Activated CD4-positive, alpha-beta T cell treated with anti-CD3 and anti-CD28 coated beads, Interleukin-2, amount 50 U/mL, for 24 hours (primary cell): ENCODE results near the gene CCBE1.
"Not testable (repeated sequence)": the region's sequence is repeated elsewhere in the genome, so short reads cannot be mapped to it uniquely, and the experiment has no call there.

Experiments
- DNase-seq, 2 donors: peaks; one replicate each; pipeline ENCODE4 v3.0.0-alpha.2; 2020; ENCODE audit warnings: low read depth in 1 of 2, low spot score in 1 of 2

The CCBE1 gene

GRCh38 chr18:59547581-59548182 lies 149.5 kb downstream of the CCBE1 start:
- DNase-seq, result no peak

- no peak for DNase-seq
These were observed 151.0 kb downstream of the CCBE1 start for GRCh38 chr18:59546188-59546587.

DNA sequence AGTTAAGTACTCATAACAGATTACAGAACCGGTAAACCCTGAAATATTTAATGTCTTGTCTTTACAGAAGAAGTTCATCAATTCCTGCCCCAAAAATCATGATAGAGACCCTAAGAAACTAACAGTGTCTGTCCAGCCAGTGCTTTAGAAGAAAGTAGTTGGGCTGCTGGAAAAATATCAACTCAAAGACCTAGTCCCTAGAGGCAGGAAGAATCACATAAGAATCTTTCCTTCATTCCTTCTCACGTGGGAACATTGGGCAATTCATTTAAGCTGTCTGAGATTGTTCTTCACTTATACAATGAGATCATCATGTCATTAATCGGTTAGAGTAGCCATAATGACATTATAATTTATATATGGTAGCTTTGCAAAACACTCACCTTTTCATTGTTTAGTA lies 156.4 kb downstream of the CCBE1 start:
- no peak for DNase-seq

DNA sequence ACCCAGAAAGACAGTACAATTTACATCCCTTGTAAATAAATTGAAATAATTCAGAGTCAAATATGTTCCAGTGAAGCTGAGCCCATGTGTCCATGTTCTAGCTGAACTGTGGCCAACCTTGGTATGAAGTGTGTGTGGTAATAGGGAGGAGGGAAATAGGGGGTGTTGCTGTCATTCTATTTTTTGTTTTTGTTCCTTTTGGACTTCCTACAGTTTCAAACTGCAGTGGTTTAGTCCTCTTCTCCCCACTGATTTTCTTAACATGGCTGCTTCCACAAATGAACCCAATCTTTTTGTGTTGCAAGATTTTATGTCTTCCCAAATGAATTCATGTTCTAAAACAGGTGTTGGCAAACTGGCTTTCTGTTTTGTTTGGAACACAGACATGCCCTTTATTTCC lies 156.9 kb downstream of the CCBE1 start:
- DNase-seq, result no peak

GRCh38 chr18:59539108-59539507 lies 158.1 kb downstream of the CCBE1 start:
- DNase-seq, result no peak

DNA sequence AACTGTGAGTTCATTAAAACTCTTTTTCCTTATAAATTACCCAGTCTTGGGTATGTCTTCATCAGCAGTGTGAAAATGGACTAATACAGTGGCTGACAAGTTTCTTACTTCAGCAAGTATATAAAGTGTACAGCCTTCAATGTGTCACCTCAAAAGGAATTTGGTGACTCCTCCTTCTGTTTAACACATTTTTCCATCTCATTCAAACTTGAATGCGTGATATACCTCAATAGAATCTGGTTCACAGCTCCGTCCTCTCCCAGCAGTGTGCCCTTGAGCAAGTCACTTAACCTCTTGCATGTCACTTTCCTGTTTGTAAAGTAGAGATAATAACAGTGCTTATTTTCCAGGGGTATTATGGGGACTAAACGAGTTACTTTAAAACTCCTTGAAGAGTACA lies 159.6 kb downstream of the CCBE1 start:
- no peak for DNase-seq

GRCh38 chr18:59536166-59536565 lies 161.1 kb downstream of the CCBE1 start:
- DNase-seq, result no peak

- DNase-seq, result no peak
These were observed 162.2 kb downstream of the CCBE1 start for GRCh38 chr18:59535055-59535454.

DNA sequence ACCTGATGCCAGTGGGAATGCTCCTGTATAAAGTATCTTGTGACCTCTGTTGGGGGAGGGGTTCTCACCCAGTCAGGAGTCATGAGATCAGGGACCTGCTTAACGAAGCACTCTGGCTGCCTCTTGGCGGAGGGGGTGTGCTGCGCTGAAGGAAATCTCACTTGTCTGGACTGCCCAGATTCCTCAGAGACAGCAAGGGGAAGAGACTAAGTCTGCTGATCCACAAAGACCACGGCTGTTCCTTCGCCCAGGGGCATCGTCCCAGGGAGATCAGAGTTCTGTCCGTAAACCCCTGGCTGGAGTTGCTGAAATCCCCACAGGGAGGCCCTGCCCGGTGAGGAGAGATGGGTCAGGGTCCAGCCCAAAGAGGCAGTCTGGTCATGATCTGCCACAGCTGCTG lies 168.4 kb downstream of the CCBE1 start:
- no peak for DNase-seq

- DNase-seq, result no peak
These were observed 176.5 kb downstream of the CCBE1 start for GRCh38 chr18:59520562-59521355.

- no peak for DNase-seq
These were observed 178.5 kb downstream of the CCBE1 start for GRCh38 chr18:59518705-59519104.

- no peak for DNase-seq
These were observed 179.6 kb downstream of the CCBE1 start for GRCh38 chr18:59517446-59518165.

- DNase-seq, result no peak
These were observed 180.7 kb downstream of the CCBE1 start for GRCh38 chr18:59516356-59517155.

DNA sequence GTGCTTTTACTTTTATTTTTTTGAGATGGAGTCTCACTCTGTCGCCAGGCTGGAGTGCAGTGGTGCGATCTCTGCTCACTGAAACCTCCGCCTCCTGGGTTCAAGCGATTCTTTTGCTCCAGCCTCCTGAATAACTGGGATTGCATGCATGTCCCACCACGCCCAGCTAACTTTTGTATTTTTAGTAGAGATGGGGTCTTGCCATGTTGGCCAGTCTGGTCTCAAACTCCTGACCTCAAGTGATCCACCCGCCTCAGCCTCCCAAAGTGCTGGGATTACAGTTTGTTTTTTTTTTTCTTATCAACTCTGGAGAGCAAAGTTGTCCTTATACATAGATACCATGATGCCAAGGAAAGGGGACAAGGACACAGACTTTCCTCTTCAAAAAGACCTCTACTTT lies 181.3 kb downstream of the CCBE1 start:
- not testable (repeated sequence) for DNase-seq

- no peak for DNase-seq
These were observed 182.1 kb downstream of the CCBE1 start for GRCh38 chr18:59515147-59515546.

GRCh38 chr18:59514203-59514602 lies 183.0 kb downstream of the CCBE1 start:
- no peak for DNase-seq

GRCh38 chr18:59512025-59512755 lies 185.0 kb downstream of the CCBE1 start:
- DNase-seq, result no peak

- DNase-seq, result no peak
These were observed 187.5 kb downstream of the CCBE1 start for GRCh38 chr18:59509481-59510442.

DNA sequence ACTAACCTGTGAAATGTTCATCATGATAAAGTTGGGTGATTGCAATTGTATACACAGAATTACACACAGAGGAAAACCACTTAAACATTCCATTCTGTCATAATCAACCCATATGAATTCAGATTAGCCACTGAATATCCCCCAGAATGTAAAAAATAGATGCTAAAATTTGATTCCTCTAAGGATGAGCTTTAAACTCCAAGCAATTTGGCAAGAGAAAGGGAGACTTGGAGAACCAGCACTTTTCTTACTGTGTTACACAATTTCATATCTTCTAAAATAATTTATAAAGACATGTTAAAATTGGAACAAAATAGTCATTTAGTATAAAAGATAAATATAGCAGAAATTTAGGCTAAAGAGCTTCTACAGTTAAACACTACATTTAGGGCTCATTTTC lies 191.9 kb downstream of the CCBE1 start:
- no peak for DNase-seq
